OCI-LY7 (cell line): ENCODE measurements around the gene RBM19.

Experiments
- CTCF ChIP-seq: fragments of 200-600 bp; sonication (generic); conservative IDR thresholded peaks from 2 replicates; pipeline ENCODE4 v1.5.1; 2014; ENCODE audit warnings: mild to moderate bottlenecking, antibody characterized with exemption, low read length, moderate library complexity, mixed read lengths
- EZH2phosphoT487 ChIP-seq: fragments of 200-600 bp; sonication (generic); IDR thresholded peaks from 2 replicates; pipeline ENCODE4 v1.6.1; 2018; ENCODE audit warnings: low read depth, borderline replicate concordance, mild to moderate bottlenecking, mixed run types, antibody characterized with exemption, low read length, moderate library complexity, mixed read lengths

GRCh38 chr12:114004402-114004801, 38.3 kb upstream of the RBM19 start:
- TF ChIP-seq CTCF, result no peak
- TF ChIP-seq EZH2phosphoT487, result no peak
